Effector memory CD4-positive, alpha-beta T cell (primary cell): ENCODE results near the gene P3H1.

Experiments used
- DNase-seq, 3 donors: peaks; one replicate each; pipeline ENCODE4 v3.0.0-alpha.2; 2020
- H3K27ac ChIP-seq: 2 replicates; pipeline ENCODE4 v1.7.0; 2013; ENCODE audit warnings: mild to moderate bottlenecking, low read length, moderate library complexity; ENCODE audit not compliant: insufficient read depth, poor library complexity, severe bottlenecking
- H3K27me3 ChIP-seq: replicated peaks from 2 replicates; pipeline ENCODE4 v1.7.0; 2013; ENCODE audit warnings: mild to moderate bottlenecking, low read length; ENCODE audit not compliant: insufficient read depth, control insufficient read depth, poor library complexity, severe bottlenecking
- H3K36me3 ChIP-seq: 2 replicates; pipeline ENCODE4 v1.7.0; 2013; ENCODE audit warnings: mild to moderate bottlenecking, low read length, moderate library complexity; ENCODE audit not compliant: control insufficient read depth, insufficient read depth
- H3K4me1 ChIP-seq: 2 replicates; pipeline ENCODE4 v1.7.0; 2013; ENCODE audit warnings: low read length, mild to moderate bottlenecking; ENCODE audit not compliant: control insufficient read depth, insufficient read depth, poor library complexity, severe bottlenecking
- H3K4me3 ChIP-seq: 2 replicates; pipeline ENCODE4 v1.7.0; 2013; ENCODE audit warnings: low read length, low read depth, mild to moderate bottlenecking; ENCODE audit not compliant: insufficient read depth, poor library complexity, severe bottlenecking
- H3K9me3 ChIP-seq: 2 replicates; pipeline ENCODE4 v1.7.0; 2013; ENCODE audit warnings: mild to moderate bottlenecking, low read length, moderate library complexity; ENCODE audit not compliant: control insufficient read depth

P3H1 gene

DNA sequence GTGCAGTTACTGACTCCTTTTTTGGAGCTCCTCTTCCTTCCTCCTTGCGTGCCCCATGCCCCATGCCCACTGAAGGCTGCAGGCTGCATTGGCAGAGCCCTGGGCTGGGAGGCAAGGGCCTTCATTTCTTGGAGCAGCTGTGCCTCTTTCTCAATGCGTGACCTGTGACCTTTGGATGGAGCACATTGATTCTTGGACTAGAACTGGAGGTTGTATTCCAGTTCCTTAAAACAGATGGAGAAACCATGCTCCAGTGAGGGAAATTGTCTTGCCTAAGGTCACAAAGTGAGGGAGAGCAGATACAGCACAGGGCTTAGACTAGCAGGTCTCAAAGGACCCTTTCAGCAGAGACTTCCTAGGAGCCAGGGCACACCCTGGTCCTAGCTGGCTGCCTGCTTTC, 27.0 kb upstream of the P3H1 start:
- Histone ChIP-seq H3K27me3 (no peaks in the 10 kb centered on the region), H3K36me3 (no peaks in the 10 kb centered on the region), H3K4me3 (no peak overlapping the region), H3K4me1 (no peaks in the 10 kb centered on the region), H3K27ac (no peak overlapping the region), H3K9me3 (no peaks in the 10 kb centered on the region)
- DNase-seq = no peak

DNA sequence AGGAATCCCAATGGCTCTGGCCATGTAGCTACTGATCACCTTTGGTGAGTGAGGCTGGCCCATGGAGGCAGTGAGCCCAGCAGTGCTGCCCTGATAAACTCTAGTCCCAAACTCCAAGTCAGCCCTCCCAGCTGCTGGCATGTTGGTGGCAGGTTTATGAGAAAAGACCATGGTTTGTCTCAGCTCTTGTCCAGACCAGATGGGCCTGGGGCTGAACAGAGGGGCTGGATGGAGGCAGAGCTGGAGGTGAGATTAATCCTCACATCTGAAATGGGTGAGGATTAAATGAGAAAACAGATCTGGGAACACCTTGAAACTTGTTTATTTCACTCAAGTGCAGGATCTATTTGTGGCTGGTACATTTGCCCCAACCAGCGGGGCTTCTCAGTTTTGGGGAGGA, 21.2 kb upstream of the P3H1 start:
- Histone ChIP-seq H3K4me3 (no peak overlapping the region), H3K36me3 (no peaks in the 10 kb centered on the region), H3K27ac (no peak overlapping the region), H3K4me1 (peaks cover 10% of the 10 kb centered on the region), H3K27me3 (no peaks in the 10 kb centered on the region), H3K9me3 (no peaks in the 10 kb centered on the region)
- no peak for DNase-seq

DNA sequence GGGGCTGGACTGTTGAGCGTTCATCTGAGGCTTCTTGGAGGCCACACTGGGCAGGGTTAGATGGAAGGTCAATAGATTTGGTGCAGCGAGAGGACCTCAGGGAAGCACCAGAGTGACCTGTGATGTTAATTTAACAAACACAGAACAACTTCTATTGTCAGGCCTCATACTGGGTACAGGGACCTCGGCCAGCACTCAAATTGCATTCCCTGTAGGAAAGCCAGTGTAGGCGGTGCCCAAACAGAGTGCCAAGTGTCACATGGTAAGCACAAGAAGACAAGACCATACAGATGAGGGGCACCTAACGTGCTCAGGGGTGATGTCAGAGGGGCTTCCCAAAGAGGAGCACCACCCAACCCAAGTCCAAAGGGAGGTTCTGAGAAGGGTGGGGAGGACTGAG, 19.3 kb upstream of the P3H1 start:
- no peak for DNase-seq
- no peaks in the 10 kb centered on the region for H3K27me3 ChIP-seq
- no peak overlapping the region for H3K4me3 ChIP-seq
- H3K4me1 ChIP-seq = peaks cover 10% of the 10 kb centered on the region
- no peak overlapping the region for H3K27ac ChIP-seq
- H3K9me3 ChIP-seq = no peaks in the 10 kb centered on the region
- H3K36me3 ChIP-seq = no peaks in the 10 kb centered on the region

DNA sequence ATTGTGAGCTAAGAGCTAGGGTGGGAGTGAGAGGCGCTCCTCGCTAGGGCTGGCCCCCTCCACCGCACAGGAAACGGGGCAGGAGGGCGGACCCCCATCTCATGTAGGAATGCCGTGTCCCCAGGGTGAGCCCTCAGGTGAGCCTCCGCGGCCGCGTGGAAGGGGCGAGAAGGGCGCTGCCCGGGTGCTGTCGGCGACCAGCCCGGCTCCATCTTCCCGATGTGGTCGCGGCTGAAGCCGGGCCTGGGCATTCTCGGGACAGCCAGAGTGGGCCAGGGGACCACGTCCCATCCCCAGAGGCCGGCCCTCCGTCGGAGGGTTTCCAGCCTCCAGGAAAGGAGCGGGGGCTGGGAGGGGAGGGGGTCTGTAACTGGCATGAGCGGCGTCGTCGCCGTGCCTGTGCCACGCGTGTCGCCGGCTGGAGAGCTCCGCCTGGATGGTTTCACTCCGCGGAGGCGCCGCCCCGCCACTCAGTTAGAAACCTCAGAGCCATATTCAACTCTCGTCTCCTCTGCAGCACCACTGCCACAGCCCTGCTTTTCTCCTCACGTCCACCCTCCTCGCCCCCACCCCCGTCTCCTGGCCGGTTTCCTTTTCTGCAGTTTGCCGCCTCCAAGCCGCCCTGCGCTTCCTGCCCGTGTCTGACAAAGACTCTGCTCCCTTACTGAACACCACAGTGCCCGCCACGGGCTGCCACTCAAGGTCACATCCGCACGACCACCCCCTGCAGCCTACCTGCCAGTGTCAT, 18.3 kb upstream of the P3H1 start, which contains the start of gene TMEM269:
TMEM269 (plus strand) TSS at position 46 of the 748 bp plus-strand sequence. CDS start 4,903 bp downstream, outside the sequence.
- H3K27me3 ChIP-seq = no peaks in the 10 kb centered on the region
- no peak within 1 kb of the TSS for H3K27ac ChIP-seq
- H3K4me3 ChIP-seq = peak within 1 kb of the TSS; percentile 41
- H3K36me3 ChIP-seq = peaks cover 5% of the 10 kb centered on the region
- DNase-seq = peak in 2 of 3 donors; percentile 4 to 7
- peaks cover 10% of the 10 kb centered on the region for H3K4me1 ChIP-seq
- no peaks in the 10 kb centered on the region for H3K9me3 ChIP-seq

DNA sequence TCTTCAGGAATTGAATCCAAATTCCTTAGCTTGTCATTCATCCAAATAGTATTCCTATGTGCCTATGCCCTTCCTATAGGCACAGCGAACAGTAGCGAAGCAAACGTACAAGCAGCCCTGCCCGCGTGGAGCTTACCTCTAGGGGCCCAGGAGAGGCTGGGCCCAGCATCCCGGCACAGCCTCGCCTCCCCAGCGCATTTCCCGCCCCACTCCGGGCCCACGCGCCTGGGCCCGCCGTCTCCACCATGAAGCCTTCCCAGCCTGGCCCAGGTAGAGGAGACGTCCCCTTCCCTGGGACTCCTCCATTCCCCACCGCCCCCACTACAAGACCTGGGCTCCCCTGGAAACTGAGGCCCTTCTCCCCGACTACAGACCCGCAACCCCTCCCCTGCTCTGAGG, 17.7 kb upstream of the P3H1 start:
- Histone ChIP-seq H3K27me3 (no peaks in the 10 kb centered on the region), H3K36me3 (peaks cover 5% of the 10 kb centered on the region), H3K27ac (no peak overlapping the region), H3K9me3 (no peaks in the 10 kb centered on the region), H3K4me1 (peaks cover 10% of the 10 kb centered on the region), H3K4me3 (peak overlapping the region; percentile 41)
- DNase-seq = no peak

DNA sequence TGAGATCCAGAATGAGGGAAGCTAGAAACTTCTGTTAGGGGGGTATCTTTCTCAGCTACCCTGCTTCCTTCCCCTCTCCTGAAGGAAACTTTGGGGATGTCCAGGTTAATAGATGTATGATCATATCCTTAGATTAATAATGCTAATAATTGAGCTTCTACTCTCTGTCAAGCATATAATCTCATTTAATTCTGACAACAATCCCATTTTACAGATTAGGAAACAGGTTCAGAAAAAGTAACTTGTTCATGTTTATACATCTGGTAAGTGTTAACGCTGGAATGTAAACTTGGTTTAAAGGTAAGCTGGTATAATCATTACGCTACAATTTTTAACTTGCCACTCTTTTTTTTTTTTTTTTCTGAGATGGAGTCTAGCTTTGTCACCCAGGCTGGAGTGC, 16.3 kb upstream of the P3H1 start:
- DNase-seq = no peak
- Histone ChIP-seq H3K27ac (no peak overlapping the region), H3K9me3 (no peaks in the 10 kb centered on the region), H3K27me3 (no peaks in the 10 kb centered on the region), H3K36me3 (peaks cover 5% of the 10 kb centered on the region), H3K4me3 (no peak overlapping the region), H3K4me1 (peaks cover 10% of the 10 kb centered on the region)

DNA sequence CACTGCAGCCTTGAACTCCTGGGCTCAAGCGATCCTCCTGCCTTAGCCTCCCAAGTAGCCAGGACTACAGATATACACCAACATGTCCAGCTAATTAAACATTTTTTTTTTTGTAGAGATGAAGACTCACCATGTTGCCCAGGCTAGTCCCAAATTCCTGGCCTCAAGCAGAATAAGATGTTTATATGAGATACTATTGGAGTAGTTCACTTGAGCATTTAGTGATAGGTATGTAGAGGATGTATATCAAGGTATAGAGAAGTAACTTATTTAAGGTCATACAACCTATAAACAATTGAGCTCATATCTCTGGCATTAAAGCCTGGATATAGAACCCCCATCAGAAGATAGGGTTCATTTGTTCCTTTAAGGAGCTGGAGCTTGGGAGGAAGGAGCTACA, 13.3 kb upstream of the P3H1 start:
- Histone ChIP-seq H3K36me3 (peaks cover 22% of the 10 kb centered on the region), H3K4me1 (peaks cover 4% of the 10 kb centered on the region), H3K27me3 (no peaks in the 10 kb centered on the region), H3K27ac (no peak overlapping the region), H3K9me3 (no peaks in the 10 kb centered on the region), H3K4me3 (no peak overlapping the region)
- DNase-seq = no peak

DNA sequence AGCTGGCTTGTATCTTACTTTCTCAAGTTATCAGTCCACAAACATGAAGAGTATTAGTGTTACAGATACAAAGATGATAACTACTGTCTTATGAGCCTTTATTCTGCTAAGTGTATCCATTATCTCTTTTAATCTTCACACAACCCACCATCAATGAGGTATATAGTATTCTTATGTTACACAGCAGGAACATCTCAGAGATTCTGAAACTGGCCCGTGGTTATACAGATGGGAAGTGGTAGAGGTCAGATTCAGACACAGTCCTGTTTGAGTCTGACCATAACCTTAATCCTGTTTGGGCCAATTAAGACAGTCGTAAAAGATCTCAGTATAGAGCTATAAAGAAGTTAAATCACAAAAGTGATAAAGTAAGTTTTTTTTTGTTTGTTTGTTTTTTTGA, 12.9 kb upstream of the P3H1 start:
- H3K27me3 ChIP-seq = no peaks in the 10 kb centered on the region

DNA sequence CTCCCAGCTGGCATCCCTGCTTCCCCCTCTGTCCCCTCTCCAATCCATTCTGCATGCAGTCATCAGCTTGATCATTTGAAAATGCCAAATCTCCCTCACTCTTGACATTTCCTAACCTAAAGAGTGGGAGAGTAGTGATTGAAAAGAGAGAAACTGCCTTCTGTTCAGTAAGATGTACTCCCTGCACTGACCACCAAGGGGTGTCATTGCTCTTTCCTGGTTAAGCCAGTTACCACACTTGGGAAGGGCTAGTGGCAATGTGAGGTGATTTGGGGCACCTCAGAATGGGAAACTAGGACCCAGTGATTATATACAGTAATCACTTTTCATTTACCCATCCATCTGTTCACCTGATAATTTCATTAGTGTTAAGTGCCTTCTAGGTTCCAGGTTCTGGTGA, 11.0 kb upstream of the P3H1 start:
- DNase-seq = peak in 1 of 3 donors; percentile 7
- H3K36me3 ChIP-seq = peaks cover 36% of the 10 kb centered on the region
- H3K27ac ChIP-seq = no peak overlapping the region
- H3K9me3 ChIP-seq = no peaks in the 10 kb centered on the region
- H3K27me3 ChIP-seq = no peaks in the 10 kb centered on the region
- H3K4me3 ChIP-seq = no peak overlapping the region
- no peaks in the 10 kb centered on the region for H3K4me1 ChIP-seq

More for the DNA sequence above, 12.9 kb upstream of the P3H1 start:
- no peaks in the 10 kb centered on the region for H3K4me1 ChIP-seq
- H3K36me3 ChIP-seq = peaks cover 26% of the 10 kb centered on the region
- no peak overlapping the region for H3K27ac ChIP-seq
- no peaks in the 10 kb centered on the region for H3K9me3 ChIP-seq
- no peak for DNase-seq
- no peak overlapping the region for H3K4me3 ChIP-seq

DNA sequence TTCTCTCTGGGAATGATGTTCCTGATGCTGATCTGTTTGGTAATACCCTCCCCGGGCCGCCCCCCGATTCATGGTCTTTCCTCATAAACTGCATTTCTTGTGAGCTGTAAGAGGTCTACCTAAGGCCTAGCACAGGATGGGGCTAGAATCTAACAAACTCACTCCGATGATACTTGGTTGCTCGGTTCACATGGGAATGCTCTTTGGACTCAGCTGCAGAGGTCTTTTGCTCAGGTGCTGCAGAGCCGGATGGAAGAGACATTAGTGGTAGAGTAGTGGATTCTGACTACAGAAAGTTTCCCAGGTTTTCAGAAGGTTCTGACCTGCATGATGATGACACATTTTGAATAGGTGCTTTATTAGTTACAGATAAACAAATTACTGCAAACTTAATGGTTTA, 9.7 kb upstream of the P3H1 start:
- H3K27ac ChIP-seq = no peak overlapping the region
- H3K36me3 ChIP-seq = peaks cover 40% of the 10 kb centered on the region

More for the DNA sequence above, 9.7 kb upstream of the P3H1 start:
- H3K27me3 ChIP-seq = no peaks in the 10 kb centered on the region
- no peaks in the 10 kb centered on the region for H3K4me1 ChIP-seq
- DNase-seq = no peak
- H3K9me3 ChIP-seq = no peaks in the 10 kb centered on the region
- H3K4me3 ChIP-seq = no peak overlapping the region
